ENCODE results near the gene CASP9. TPM values are rescaled to one million over a fixed set of nuclear protein-coding genes. Genes with fewer than 3 reads are reported as not detected.
"Not testable (repeated sequence)": the region's sequence is repeated elsewhere in the genome, so short reads cannot be mapped to it uniquely, and the experiment has no call there.

The CASP9 gene
- total RNA-seq, 2 experiments from 2014 or later: 7.6 to 9.6 TPM

DNA sequence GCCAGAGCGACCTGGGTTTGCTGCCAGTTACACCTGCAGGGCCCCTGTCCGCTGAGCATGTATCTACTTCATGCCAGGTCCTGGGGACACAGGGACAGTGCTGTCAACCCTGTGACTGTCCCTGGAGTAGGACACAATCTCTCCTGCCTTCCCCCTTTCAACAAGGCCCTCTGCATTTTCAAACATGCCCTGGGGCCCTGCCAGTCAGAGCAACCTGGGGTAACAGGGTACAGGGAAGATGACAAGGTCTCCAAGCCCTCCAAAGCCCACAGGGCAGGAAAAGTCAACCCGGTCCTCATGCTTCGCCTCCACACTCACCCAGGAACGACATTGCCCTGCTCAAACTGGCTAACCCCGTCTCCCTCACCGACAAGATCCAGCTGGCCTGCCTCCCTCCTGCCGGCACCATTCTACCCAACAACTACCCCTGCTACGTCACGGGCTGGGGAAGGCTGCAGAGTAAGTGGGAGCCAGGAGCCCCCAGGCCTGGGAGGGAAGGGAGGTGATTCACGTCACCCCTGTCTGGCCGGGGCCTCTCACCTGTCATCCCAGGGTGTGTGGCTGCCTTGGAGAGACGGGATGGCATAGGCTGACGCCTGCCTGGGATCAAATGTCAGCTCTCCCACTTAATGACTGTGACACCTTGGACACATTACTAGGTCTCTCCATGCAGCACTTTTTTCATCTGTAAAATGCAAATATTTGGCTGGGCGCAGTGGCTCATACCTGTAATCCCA lies 60.8 kb downstream of the CASP9 start:
- ATAC-seq; H3K36me3 Mint-ChIP-seq (ENCODE audit: low read depth); H3K27me3 Mint-ChIP-seq; H3K4me3 Mint-ChIP-seq; DNase-seq; H3K27ac Mint-ChIP-seq; CTCF ChIA-PET; H3K4me1 Mint-ChIP-seq; intact Hi-C loops (cut with DNase I, micrococcal nuclease); H3K9me3 Mint-ChIP-seq (ENCODE audit: low read depth); POLR2A ChIA-PET: not testable (repeated sequence)

DNA sequence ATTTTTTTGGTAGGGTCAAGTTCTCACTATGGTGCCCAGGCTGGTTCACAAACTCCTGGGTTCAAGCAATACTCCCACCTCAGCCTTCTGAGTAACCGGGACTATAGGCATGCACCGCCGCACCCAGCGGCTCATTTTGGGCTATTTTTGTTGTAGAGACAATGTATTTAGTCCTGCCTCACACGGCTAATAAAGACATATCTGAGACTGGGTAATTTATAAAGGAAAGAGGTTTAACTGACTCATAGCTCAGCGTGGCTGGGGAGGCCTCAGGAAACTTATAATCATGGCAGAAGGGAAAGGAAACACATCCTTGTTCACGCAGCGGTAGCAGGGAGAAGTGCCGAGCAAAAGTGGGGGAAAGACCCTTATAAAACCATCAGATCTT lies 63.3 kb downstream of the CASP9 start:
- DNase-seq (no peak), ATAC-seq (no peak)
- Mint-ChIP-seq H3K9me3 (ENCODE audit: low read depth) (no peaks in the 10 kb centered on the region), H3K4me3 (no peak overlapping the region), H3K4me1 (no peaks in the 10 kb centered on the region), H3K27me3 (no peaks in the 10 kb centered on the region), H3K36me3 (ENCODE audit: low read depth) (no peaks in the 10 kb centered on the region), H3K27ac (no peak overlapping the region)
- ChIA-PET POLR2A (no interaction called here), CTCF (no interaction called here)
- intact Hi-C loops (cut with DNase I, micrococcal nuclease): no loop called here

- CTCF ChIA-PET: no interaction called here
- no peaks in the 10 kb centered on the region for H3K4me1 Mint-ChIP-seq
- ATAC-seq (no peak), DNase-seq (no peak)
- H3K36me3 Mint-ChIP-seq (ENCODE audit: low read depth): no peaks in the 10 kb centered on the region
- intact Hi-C loops (cut with DNase I, micrococcal nuclease): no loop called here
- POLR2A ChIA-PET: no interaction called here
- no peaks in the 10 kb centered on the region for H3K9me3 Mint-ChIP-seq (ENCODE audit: low read depth)
- H3K27ac Mint-ChIP-seq: no peak overlapping the region
- H3K27me3 Mint-ChIP-seq: no peaks in the 10 kb centered on the region
- no peak overlapping the region for H3K4me3 Mint-ChIP-seq
Observed at GRCh38 chr1:15459771-15460707, 64.0 kb downstream of the CASP9 start.

- CTCF ChIA-PET; H3K27ac Mint-ChIP-seq; H3K36me3 Mint-ChIP-seq (ENCODE audit: low read depth); H3K4me1 Mint-ChIP-seq; DNase-seq; POLR2A ChIA-PET; ATAC-seq; H3K4me3 Mint-ChIP-seq; H3K9me3 Mint-ChIP-seq (ENCODE audit: low read depth); intact Hi-C loops (cut with DNase I, micrococcal nuclease); H3K27me3 Mint-ChIP-seq: not testable (repeated sequence)
Observed at GRCh38 chr1:15458388-15458787, 65.6 kb downstream of the CASP9 start.

DNA sequence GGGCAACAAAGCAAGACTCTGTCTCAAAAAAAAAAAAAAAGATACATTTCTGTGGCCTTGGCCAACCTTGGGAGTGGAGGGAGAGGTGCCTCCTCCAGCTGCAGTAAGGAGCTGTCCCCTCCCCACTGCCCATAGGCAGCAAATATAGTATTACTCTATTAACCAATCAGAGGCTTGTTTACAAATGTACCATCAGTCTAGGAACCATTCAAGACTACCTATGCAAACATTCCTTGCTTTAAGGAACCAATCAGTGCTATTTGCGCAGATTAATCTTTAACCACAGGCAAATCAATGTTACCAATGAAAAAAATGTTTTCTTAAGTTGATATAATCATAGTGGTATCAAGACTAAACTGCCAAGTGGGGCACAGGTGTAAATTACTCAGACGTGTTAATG lies 66.4 kb downstream of the CASP9 start:
- ATAC-seq (no peak), DNase-seq (no peak)
- POLR2A ChIA-PET: no interaction called here
- Mint-ChIP-seq H3K36me3 (ENCODE audit: low read depth) (no peaks in the 10 kb centered on the region), H3K4me1 (no peaks in the 10 kb centered on the region), H3K27me3 (no peaks in the 10 kb centered on the region), H3K27ac (no peak overlapping the region), H3K9me3 (ENCODE audit: low read depth) (no peaks in the 10 kb centered on the region), H3K4me3 (no peak overlapping the region)
- intact Hi-C loops (cut with DNase I, micrococcal nuclease): no loop called here
- CTCF ChIA-PET: no interaction called here

- Mint-ChIP-seq H3K36me3 (ENCODE audit: low read depth) (no peaks in the 10 kb centered on the region), H3K9me3 (ENCODE audit: low read depth) (no peaks in the 10 kb centered on the region), H3K27me3 (no peaks in the 10 kb centered on the region), H3K27ac (no peak within 1 kb of the TSS), H3K4me1 (no peaks in the 10 kb centered on the region), H3K4me3 (no peak within 1 kb of the TSS)
- ATAC-seq: no peak
- CTCF ChIA-PET: interaction anchor here (0.7 kb wide), 1 partner anchor 42 kb away, joined by 3 read pairs; no protein-coding TSS in a partner anchor
- POLR2A ChIA-PET: no interaction called here
- intact Hi-C loops (cut with DNase I, micrococcal nuclease): no loop called here
- no peak for DNase-seq
Observed at GRCh38 chr1:15456313-15456954, 67.6 kb downstream of the CASP9 start, which contains the start of gene CELA2A. TSS of gene CELA2A (plus strand) at chr1:15456732. CDS start at chr1:15456754, 22 bp downstream.

- intact Hi-C loops (cut with DNase I, micrococcal nuclease): no loop called here
- POLR2A ChIA-PET: no interaction called here
- Mint-ChIP-seq H3K4me3 (no peak overlapping the region), H3K27ac (no peak overlapping the region), H3K9me3 (ENCODE audit: low read depth) (no peaks in the 10 kb centered on the region), H3K27me3 (peaks cover 2% of the 10 kb centered on the region), H3K4me1 (no peaks in the 10 kb centered on the region), H3K36me3 (ENCODE audit: low read depth) (no peaks in the 10 kb centered on the region)
- DNase-seq (no peak), ATAC-seq (no peak)
- CTCF ChIA-PET: no interaction called here
Observed at GRCh38 chr1:15455522-15455921, 68.5 kb downstream of the CASP9 start.

DNA sequence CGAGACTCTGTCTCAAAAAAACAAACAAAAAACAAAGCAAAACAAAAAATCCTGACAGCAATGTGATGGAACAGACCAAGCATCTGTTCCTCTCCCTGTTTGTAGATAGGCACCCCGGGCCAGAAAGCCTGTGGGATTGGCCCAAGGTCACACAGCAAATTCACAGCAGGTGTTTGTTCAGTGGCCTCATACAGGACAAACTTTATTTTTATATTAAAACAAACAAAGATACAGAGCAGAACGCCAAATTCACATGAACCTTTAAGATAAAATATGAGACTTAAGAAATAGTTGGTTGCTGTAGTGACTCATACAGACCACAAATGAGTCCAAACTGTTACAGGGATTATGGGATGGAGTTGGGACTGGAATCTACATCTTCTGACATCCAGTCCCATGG lies 69.8 kb downstream of the CASP9 start:
- ATAC-seq (no peak), DNase-seq (no peak)
- no peaks in the 10 kb centered on the region for H3K4me1 Mint-ChIP-seq
- CTCF ChIA-PET: no interaction called here
- intact Hi-C loops (cut with DNase I, micrococcal nuclease): no loop called here
- no peaks in the 10 kb centered on the region for H3K9me3 Mint-ChIP-seq (ENCODE audit: low read depth)
- POLR2A ChIA-PET: no interaction called here
- no peak overlapping the region for H3K4me3 Mint-ChIP-seq
- H3K27me3 Mint-ChIP-seq: peaks cover 2% of the 10 kb centered on the region
- no peak overlapping the region for H3K27ac Mint-ChIP-seq
- no peaks in the 10 kb centered on the region for H3K36me3 Mint-ChIP-seq (ENCODE audit: low read depth)

DNA sequence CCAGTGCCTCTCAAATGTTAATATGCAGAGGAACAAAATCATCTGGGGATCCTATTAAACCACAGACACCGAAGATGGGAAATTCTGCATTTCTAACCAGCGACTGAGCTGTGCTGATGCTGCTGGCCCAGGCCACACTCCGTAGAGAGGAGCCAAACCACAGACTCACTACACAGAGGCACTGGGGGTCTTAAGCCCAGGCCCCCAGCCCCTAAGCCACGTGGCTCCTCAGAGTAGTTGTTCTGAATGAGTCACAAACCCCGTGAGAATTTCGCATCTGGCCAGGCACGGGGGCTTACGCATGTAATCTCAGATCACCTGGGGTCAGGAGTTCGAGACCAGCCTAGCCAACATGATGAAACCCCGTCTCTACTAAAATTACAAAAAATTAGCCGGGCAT lies 70.3 kb downstream of the CASP9 start:
- Mint-ChIP-seq H3K4me3 (no peak overlapping the region), H3K9me3 (ENCODE audit: low read depth) (no peaks in the 10 kb centered on the region), H3K27me3 (peaks cover 2% of the 10 kb centered on the region), H3K36me3 (ENCODE audit: low read depth) (no peaks in the 10 kb centered on the region), H3K4me1 (no peaks in the 10 kb centered on the region), H3K27ac (no peak overlapping the region)
- ATAC-seq (no peak), DNase-seq (no peak)
- ChIA-PET POLR2A (no interaction called here), CTCF (no interaction called here)
- intact Hi-C loops (cut with DNase I, micrococcal nuclease): no loop called here

- POLR2A ChIA-PET: no interaction called here
- CTCF ChIA-PET: no interaction called here
- Mint-ChIP-seq H3K27ac (no peak overlapping the region), H3K4me1 (no peaks in the 10 kb centered on the region), H3K27me3 (peaks cover 2% of the 10 kb centered on the region), H3K4me3 (no peak overlapping the region), H3K36me3 (ENCODE audit: low read depth) (no peaks in the 10 kb centered on the region), H3K9me3 (ENCODE audit: low read depth) (no peaks in the 10 kb centered on the region)
- intact Hi-C loops (cut with DNase I, micrococcal nuclease): no loop called here
- DNase-seq: no peak
- no peak for ATAC-seq
Observed at GRCh38 chr1:15452866-15453571, 71.0 kb downstream of the CASP9 start.

DNA sequence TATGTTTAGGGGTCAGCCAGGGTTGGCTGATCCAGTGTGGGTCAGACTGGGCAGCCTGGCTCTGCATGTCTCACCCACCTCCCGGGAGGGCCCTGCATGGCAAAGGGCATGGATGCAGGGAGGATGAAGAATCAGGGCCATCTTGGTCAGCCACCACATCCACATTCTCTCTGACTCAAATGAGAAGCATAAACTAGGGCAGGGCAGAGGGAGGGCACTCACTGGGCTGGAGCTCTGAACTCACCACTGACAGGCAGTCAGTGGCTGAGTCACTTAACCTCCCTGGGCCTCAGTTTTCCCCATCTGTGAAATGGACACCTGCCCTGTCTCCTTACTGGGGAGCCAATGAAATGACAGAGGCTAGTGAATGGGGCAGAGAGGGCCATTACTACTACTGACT lies 71.8 kb downstream of the CASP9 start:
- ChIA-PET POLR2A (no interaction called here), CTCF (no interaction called here)
- DNase-seq (no peak), ATAC-seq (no peak)
- Mint-ChIP-seq H3K36me3 (ENCODE audit: low read depth) (no peaks in the 10 kb centered on the region), H3K27me3 (peaks cover 3% of the 10 kb centered on the region), H3K4me1 (no peaks in the 10 kb centered on the region), H3K4me3 (no peak overlapping the region), H3K27ac (no peak overlapping the region), H3K9me3 (ENCODE audit: low read depth) (no peaks in the 10 kb centered on the region)
- intact Hi-C loops (cut with DNase I, micrococcal nuclease): no loop called here
